NCI-H1436 (cell line): ENCODE results near the gene CDKN2B-AS1.

ENCODE experiments used
- DNase-seq: peaks from one replicate; lab custom pipeline; 2025; lab: John Stamatoyannopoulos, UW

CDKN2B-AS1 gene

DNA sequence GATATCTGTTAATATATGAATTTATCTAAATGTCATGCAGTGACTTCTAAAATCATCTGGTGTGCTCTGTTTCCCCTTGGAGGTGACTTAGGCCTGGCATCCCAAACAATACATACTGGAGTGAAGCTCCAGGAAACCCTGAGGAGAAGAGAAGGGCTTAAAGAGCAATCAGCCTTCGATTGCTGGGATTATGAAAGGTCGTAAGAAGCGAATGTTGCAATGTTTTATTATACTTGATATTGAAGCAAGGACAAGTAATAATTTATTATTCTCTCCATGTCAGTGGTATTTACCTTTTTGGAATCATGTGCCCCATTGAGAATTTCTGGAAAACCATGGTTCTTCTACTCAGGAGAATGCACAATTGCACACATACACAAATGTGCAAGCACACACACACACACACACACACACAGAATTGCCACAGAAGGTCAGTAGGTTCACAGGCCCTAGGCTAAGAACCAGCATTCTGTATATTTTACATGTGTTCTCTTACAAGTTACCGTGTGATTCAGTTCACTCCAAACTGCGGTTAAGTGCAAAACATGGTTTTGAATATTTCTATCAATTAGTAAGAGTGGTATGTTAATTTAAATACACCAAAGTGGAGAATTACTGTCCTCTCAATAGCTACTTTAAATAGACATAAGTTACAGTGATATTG is 93.6 kb downstream of the CDKN2B-AS1 start:
- no peak for DNase-seq

DNA sequence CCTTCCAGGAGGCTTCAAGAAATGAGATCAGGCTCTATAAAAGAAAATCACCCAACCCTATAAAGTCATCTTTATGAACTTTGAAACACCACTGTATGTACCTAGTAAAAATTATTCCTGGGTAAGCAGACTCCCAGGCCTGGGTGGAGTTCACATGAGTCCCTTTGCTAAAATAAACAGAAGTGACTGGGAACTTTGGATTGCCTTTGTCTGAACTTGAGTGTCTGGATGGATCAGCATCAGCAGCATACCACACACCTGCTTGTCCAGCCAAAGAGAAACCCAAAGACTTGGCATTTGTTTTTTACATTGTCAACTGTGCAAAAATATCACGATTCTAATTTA is 94.1 kb downstream of the CDKN2B-AS1 start:
- DNase-seq: no peak

DNA sequence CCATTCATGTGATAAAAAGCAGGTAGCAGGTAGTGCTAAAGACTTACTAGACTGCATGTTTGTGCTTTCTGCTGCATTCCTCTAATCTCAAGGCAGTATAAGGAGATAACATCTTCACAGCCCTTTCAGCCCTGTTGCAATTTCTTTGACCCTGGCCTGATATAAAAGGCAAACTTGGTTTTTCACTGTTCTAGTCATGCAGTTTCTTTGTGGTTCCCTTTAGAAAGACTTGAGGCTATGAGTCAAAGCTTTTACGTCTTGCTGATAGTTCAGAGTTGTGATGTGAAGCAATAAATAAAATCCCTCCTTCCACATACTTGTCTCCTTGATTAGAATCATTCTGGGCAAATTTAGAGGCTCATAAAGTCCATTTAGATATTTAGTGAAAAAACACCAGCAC is 103.1 kb downstream of the CDKN2B-AS1 start:
- no peak for DNase-seq

DNA sequence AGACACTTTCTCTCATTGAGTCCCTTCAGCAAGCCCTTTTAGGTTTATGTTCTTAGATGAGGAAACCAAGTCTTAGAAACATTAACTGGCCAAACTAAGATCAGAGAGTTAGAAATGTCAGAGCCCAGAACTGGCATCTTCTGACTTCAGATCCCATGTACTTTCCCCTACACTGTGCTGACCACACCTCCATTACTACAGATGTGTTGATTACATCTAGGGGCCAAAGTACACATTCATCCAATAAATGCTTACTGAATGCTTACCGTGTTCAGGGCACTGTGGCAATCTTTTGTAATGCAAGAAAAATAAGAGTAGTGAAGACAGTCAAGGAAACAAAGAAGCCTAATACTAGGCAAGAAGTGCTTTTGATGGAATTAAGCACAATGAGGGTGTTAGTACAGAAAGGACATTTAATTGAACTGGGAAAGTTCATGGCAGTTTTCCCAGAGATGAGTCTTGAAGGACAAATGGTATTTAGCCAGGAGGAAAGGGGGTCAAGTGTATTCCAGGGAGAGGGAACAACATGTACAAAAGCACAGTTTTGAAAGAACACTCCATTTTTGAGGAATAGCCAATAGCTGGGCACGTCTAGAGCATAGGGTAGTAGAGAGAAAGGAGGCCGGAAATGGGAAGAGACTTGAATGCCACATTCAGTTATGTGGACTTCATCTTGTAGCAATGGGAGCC is 104.2 kb downstream of the CDKN2B-AS1 start:
- DNase-seq: no peak

DNA sequence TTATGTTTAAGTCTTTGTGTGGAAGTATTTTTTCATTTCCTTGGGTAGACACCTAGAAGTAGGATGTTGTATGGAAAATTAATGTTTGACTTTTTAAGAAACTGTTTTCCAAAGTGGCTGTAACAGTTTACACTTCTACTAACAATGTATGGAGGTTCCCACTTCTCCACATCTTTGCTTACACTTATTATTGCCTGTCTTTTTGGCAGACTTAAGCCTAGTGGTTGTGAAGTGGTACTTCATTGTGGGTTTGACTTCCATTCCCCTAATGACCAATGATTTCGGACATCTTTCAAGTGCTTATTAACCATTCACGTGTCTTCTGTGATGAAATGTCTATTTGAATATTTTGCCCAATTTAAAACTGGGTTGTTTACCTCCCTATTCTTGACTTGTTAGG is 106.0 kb downstream of the CDKN2B-AS1 start:
- DNase-seq: no peak

DNA sequence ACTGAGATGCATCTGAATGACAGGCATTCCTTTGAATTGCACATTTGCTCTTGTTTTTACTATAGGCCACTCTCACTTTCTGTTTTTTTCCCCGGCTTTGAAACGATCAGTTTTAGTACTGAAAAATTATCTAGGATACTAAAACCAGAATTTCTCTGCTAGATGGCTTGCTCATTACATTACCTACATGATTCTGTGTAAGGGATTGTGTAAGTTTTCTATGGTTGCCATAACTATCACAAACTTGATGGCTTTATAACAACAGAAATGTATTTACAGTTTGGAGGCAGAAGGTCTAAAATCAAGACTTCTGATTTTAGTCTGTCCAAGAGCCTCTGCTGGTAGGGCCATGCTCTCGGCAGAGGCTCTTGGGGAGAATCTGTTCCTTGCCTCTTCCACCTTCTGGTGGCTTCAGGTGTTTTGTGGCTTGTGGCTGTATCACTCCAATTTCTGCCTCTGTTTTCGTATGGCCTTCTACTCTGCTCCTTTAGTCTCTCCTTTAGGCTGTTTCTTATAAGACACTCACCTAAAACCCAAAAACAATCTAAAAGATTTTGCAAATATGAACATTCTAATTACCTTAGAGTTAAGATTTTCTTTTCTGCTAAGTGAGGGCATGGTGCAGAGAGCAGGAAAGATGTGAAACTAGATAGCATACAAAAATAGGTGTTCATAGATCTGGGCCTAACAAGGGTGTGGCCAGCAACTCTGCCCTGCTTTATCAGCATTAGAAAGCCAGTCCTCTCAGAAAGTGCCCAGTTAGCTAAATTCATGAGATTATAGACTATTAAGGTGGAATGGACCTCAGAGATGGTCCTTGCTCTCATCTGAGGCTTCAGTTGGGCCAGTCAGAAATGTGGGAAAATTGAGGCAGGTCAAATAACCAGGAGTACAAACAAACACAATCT is 107.8 kb downstream of the CDKN2B-AS1 start:
- no peak for DNase-seq

DNA sequence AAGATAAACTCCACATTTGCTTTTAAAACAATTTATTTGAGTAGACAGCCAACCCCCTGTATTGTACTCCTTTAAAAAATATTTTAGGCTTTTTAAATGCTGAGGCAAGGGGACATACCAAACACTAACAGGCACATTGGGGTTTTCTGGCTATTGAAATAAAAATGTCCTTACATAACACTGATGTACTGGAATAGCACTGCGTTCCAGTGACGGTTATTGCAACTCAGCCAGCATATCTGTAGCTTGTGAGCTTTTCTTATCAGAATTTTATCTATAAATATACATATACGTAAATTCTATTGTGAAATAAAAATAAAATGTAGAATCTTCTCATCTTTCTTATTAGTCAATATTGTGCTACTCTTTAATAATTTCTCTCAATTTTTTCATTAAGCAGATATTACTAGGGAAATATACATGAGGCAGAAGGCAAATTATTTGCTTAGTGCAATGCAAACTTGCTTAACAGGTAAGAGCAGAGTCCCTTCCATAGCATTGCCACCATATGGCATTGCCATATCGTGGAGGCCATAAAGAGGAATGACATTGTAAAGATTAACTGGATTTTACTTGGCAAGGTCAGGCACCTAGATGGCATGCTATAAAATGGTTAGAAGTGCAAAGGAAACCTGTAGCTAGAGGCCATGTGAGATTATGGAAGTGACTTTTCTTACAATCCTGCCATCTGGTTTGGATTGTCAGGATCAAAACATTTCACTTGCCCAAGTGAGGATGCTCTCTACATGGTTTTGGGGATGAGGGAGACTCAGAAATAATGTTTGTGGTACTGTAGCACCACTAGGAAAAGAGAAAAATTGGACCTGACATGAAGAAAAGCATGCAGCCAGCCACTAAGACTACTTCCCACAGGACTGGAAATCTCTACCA is 109.3 kb downstream of the CDKN2B-AS1 start:
- DNase-seq: no peak

DNA sequence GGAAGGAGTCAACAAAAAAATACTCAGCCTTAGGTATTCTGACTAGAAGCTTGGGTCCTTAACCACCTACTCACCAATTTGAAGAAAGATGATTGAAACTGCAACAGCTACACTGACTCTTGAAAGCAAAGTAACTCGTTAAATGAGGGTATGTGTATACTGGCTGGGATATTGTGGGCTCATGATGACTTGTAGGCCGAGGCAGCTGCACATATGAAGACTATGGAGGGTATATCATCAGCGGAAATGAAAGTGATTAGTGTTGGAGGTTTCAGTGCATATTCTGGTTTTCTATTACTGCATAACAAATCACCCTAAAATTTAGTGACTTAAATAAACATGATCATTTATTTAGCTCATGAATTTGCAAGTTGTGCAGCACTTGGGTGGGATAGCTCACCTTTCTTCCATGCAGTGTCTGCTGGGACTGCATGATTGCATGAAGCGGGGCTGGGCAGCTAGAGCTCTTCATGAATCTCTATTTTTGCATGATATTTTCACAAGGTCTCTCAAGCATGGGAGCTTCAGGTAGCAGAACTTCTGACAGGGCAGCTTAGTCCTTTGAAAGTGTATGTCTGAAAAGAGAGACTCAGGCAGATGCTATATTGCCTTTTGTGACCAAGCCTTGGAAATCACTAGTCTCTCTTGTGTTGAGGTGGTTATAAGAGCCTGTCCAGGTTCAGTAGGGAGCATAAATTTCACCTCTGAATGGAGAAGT is 110.6 kb downstream of the CDKN2B-AS1 start:
- no peak for DNase-seq

DNA sequence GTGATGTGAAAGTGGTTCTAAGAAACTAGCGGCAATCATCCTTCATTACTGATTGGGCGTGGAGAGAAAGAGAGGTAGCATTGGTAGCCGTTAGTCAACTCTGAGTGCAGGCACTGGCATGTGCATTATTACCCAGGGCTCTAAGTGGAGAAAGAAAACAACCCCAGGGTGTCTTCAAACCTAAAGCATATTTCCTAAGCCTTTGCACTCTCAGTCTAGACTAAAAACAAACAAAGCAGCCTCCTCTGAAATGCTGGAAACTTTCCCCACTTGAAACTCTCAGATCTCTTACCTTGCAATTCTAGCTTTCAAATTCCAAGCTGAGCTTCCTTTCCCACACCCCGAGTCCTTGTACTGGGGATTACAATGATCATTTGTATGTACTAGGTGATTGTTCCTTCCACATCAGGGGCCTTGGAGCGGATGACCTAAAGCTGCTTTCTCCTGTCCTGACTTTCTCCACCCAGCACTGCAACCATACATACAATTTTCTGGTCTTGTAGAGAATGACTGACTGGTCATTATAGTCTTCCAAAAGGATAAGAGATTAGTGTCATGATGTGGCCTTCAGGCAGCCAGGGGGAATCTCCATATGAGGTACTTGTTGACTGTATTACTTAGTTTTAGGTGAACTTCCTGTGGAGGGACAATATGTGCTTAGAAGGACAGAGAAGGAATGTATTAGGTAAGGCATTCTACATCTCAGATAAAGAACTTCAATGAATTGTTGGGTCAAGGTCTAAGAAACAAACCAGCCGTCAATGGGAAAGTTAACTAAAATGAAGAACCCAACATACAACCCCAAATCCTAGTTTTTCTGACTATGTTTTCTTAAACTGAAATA is 112.8 kb downstream of the CDKN2B-AS1 start:
- no peak for DNase-seq

DNA sequence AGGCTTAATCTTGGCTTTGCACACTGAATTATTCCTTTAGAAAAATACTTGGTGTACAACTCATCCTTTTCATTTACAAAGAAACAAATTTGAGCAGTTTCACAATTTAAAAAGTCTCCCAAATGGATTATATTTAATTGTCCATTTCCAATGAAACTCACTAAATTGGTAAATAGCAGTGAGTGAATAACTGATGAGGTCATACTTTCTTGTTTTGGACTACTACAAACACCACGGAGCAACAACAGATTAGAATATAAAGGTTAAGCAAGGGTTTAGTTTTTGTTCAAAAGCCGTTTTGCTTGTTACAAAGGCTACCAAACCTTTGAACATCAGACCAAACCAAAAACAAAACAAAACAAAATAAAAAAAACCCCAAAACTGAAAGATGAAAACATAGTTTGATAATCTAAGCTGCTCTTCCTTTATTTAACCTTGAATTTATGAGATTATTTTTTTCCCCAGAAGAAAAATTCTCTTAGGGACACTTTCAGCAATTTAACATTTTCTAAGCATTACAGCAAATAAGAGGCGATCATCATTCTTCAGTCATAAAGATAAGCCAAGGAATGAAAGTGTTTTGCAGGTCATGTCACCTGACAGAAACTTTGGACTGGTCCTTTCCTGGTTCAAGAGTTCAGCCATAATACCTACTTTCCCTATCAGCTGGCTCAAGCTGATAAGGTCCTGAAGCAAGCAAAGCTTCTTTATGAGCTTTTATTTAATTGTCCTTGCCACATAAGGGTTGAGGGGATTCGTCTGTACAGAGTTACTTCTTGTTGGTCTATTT is 114.2 kb downstream of the CDKN2B-AS1 start:
- no peak for DNase-seq

DNA sequence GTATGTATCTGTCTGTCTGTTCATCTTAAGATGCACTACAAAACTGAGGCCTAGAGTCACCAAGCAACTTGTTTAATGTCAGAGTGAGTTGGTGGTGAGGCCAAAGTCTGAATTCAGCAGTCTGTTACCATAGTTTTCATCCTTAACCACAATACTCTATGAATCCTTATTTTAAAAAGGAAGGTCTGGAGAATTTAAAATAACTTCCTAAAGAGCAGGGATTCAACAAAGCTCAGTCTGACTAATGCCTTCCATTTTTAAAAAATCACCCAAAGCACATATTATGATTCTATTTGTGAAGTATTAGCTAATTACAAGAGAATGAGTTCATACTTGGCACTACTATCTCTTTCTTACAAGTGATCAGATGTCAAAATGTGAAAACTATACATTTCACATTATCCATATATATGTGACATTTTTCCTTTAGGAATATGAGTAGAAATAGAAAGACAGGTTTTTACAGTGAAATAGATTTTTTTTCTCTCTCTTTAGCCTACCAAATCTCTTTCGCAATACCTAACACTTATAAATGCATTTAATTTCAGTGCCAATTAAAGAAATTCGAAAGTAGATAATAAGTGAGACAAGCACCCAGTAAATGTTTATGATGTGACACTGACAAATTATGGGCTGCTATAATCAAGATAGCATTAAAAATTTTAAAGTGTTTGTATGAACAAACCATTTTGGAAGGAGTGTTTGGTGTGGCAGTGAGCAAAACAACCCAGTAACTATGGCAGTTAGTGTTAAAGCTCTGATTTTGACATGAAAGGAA is 116.8 kb downstream of the CDKN2B-AS1 start:
- DNase-seq: no peak

DNA sequence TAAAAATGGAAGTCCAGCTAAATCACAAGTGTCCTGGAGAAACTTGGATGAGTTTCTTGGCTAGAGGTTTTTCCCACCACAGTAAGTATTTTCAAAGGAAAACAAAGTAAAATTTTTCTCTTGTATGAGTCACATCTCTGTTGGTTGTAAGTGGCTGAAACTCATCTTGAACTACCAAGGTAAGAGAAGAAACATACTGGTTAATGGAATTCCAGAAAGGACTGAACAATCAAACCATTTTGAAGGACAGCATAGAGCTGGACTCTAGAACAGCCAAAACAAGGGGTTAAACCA is 117.3 kb downstream of the CDKN2B-AS1 start:
- DNase-seq: no peak

DNA sequence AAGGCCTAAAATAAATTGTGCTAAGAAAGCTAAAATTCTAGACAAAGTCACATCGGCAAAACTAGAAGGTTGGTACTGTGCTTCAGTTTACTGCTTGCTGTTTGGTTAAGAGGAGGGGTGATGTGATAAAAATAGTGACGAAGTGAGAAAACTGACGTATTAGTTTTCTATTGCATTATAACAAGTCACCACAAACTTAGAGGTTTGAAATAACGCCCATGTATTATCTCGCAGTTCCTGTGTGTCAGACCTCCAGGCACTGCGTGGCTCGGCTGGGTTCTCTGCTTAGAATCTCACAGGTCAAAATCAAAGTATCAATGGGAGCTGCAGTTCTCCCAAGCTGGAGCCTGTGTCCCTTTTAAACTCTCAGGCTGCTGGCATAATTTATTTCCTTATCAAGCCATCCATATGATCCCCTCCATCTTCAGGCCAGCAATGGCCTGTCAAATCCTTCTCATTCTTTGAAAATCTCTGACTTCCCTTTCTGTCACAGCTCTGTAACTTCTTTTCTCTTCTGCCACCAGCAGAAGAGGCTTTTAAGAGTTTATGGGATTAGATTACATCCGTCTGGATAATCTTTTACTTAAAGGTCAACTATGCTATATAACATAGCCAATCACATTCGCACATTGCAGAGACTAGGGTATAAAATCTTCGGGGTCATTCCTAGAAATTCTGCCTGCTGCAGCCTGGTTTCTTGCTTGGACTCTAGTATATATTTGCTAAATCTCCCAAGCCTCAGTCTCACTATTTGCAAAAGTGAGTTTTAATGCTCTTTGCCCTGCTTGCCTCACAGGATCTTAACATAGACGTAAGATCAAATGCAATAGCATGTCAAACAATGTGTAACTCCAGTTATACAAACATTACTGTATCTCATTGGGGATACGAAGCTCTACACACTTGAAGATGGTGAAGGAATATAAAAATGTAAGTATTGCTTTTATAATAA is 118.6 kb downstream of the CDKN2B-AS1 start:
- DNase-seq: no peak

DNA sequence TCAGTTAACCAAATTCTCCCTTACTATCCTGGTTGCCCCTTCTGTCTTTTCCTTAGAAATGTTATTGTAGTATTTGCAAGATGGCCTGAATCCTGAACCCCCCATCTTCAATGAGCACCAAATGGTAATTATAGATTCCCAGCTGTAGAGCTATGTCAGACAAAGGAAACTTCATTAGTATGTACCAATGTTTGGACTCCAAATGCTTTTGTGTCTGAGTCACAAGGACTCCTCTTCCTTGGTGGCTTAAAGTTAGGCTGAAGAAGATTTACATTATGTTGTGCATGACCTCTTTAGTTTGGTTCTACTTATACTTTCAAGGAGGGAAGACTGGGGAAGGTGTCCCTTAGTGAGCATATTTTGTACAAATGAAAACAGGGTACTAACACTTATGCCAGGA is 120.4 kb downstream of the CDKN2B-AS1 start:
- no peak for DNase-seq

DNA sequence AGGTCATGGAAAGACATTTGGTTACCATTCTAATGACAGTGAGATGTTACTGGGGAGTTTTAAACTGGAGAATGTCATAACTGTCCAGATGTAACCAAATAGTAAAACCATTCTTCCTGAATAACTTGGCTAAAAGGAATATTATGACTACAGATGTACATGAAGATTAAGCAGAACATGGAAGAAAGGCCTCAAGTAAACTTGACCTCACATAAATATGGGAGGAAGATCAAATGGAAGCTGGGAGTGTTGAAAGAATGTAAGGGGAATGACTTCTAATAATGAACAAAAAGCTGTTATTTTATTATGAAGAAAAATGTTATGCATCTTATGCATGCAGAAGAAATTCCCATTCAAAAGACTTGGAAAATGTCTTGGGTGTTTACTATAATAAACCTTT is 122.2 kb downstream of the CDKN2B-AS1 start:
- DNase-seq: no peak

DNA sequence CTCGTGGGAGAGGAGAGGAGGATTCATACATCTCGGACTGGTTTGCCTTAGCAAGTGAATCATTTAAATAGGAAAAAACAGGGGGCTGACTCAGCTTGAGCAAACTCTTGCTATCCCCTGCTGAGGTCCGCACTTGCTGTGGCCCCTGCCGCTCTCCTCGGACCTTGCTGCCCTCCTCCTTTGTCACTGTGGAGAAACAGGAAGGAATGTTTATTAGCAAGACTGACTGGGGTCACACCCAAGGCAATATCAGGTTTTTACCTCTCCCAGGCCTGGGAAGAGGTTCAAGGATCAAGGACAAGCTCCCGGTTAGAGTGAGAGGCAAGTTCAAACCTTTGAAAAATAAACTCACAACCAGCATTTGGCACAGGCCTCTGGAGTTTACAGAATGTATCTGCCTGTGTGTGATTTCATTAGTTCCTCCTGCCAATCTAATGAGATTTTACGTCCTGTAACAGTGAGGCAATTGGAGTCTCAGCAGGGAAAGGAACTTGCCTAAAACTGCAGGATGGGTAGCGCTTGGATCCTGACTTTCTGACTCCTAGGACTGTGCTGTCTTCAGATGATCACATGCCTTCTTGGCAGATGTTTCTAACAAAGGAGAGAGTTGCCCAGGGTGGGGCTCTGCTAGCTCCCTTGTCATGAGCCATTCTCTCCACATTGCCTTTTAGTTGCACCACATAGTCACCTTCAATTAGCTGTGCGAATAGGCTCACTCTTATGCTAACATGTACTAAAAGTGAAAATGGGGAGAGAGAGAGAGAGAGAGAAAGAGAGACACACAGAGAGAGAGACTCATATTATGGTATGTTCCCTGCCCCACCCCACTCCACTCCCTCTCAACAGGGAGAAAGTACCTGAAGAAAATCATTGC is 123.2 kb downstream of the CDKN2B-AS1 start:
- DNase-seq: no peak
